Heart left ventricle (tissue), 13 donors: Measurements from ENCODE around the gene GRAMD2B.

Source experiments
- POLR2A ChIP-seq, 2 donors: fragments of 450-650 bp; IDR thresholded peaks; one replicate each; pipeline ENCODE4 v1.6.1; 2017; ENCODE audit warnings: antibody characterized with exemption in 2 of 2, mild to moderate bottlenecking in 2 of 2, moderate library complexity in 2 of 2
- TF ChIP-seq, protein P1 (sequence below), 12 donors: fragments of 200-600 bp; sonication (generic) in 4 of 12; IDR thresholded peaks; one replicate each; pipeline versions ENCODE4 v1.5.0 to v1.8.0; 2018 to 2022; ENCODE audit warnings: antibody characterized with exemption in 12 of 12, mild to moderate bottlenecking in 5 of 12
- donor health status: ischemic (EF 13 %, LVEDD 7.1; RV severe dilation, severe dysfunction).
- donor health status: DM: no; HTN: yes; CAD: no.
- donor health status: DM: no; HTN: no; CAD: no.
- donor health status: ischemic (EF 25% LVEDD 6.9; RV normal size, moderate dysfunction).
- donor health status: ischemic (EF 25% LVEDD 5.7; RV mildly dilated, moderate dysfunction).
- donor health status: ischemic (EF 35%, LVEDD 5.7; RV mildly dilated, moderate dysfunction).
- donor health status: nonischemic (EF 11% LVEDD 7.7; RV severe dilation, severe dysfunction).
- donor health status: DM: yes; HTN: yes; CAD: no.
- donor health status: PGD.
- donor health status: ischemic (EF 29% LVEDD 5.4; RV normal size, mild dysfunction).
- donor health status: nonischemic (EF 23%, LVEDD 6.1; RV moderate dilation, normal function).

DNA sequence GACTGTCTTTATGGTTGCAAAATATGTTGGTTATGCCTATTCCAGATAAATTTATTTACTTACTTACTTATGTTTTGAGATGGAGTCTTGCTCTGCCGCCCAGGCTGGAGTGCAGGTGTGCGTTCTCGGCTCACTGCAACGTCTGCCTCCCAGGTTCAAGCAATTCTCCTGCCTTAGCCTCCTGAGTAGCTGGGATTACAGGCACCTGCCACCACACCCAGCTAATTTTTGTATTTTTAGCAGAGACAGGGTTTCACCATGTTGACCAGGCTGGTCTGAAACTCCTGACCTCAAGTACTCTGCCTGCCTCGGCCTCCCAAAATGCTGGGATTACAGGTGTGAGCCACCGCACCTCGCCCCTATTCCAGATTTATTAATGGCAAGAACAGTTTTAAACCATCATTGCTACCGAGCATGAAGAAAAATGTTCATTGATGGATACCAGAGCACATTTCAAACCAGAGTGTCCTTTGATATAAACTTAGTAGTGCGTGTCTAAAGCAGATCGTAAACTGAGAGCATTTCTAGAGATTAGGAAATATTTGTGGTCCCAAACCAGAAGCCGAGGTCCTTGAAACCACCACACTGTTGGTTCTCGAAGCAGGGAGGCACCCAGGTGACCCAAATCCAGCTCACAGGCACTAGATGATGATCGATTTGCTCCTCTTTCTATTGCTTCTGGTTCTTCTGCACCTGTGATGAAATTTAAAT is 85.2 kb downstream of the GRAMD2B start:
- TF ChIP-seq, protein P1, sequence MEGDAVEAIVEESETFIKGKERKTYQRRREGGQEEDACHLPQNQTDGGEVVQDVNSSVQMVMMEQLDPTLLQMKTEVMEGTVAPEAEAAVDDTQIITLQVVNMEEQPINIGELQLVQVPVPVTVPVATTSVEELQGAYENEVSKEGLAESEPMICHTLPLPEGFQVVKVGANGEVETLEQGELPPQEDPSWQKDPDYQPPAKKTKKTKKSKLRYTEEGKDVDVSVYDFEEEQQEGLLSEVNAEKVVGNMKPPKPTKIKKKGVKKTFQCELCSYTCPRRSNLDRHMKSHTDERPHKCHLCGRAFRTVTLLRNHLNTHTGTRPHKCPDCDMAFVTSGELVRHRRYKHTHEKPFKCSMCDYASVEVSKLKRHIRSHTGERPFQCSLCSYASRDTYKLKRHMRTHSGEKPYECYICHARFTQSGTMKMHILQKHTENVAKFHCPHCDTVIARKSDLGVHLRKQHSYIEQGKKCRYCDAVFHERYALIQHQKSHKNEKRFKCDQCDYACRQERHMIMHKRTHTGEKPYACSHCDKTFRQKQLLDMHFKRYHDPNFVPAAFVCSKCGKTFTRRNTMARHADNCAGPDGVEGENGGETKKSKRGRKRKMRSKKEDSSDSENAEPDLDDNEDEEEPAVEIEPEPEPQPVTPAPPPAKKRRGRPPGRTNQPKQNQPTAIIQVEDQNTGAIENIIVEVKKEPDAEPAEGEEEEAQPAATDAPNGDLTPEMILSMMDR (IDR thresholded peaks at IDR 0.05) = no peak
- no peak for TF ChIP-seq POLR2A (IDR thresholded peaks at IDR 0.05)
